Measurements from ENCODE around the gene PRKAR1B. TPM values are rescaled to one million over a fixed set of nuclear protein-coding genes. Genes with fewer than 3 reads are reported as not detected.

Gene PRKAR1B
- total and polyA plus RNA-seq, 10 of the 15 experiments (the other 5 are each of a cell fraction or from before 2014, with no cell fraction given) = 1.4 to 45.6 (median 19.3) TPM

DNA sequence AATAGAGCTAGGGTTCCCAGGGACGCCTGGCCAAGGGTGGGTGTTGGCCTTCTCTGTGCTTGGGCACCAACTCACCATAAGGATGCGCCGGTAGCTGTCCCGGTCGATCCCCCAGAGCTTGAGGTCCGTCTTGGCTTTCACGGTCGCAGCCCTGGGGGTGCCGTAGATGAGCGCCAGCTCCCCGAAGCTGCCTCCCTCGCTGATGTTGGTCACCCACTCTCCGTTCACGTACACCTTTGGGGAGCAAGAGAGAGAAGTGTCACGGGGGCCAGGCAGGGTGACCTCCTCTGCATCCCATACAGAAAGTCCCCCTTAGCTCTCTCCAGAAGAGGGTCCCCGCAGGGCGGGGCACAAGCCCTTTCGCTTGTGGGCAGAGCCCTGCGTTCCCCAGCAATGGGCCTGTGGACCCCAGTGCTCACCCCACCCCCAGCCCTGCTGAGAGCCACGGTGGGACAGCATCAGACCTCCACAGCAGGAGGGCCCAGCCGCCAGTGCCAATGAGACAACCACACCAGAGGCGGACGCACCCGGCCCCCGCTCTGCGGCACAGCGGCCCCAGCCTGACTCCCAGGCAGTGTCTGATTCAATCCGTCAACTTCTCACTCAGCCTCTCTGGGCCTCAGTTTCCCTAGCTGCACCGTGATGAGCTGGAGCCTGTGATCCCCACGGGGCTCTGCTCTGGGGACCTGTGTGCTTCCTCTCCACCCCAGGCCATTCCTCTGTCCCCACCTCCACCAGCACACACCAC lies 130.8 kb downstream of the PRKAR1B start:
- RAD21 ChIA-PET (ENCODE audit: unreplicated experiment) = interaction anchor here (1.1 kb wide), 1 partner anchor 76 kb away, joined by 3 read pairs; no protein-coding TSS in a partner anchor

DNA sequence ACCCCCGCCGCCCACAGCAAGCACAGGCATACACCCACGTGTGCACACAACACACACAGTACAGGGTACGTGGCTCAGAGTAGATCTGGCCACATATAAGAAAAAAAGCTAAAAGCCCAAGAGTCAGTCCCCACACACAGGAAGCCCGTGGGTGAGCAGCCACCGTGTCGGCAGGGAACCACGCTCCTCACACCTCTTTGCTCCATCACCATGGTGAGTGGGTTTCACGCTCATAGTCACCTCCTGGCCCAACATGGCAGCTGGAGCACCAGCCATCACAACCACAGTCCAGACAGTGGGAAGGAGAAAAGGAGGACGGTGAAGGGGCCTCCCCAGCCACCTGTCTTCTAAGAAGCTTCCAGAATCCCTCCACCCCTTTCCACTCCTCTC lies 131.5 kb downstream of the PRKAR1B start:
- DNase-seq (ENCODE audit: low read depth, low spot score) (no peak), ATAC-seq (0 out of 3 replicates have a peak, but pooled peaks have one; percentile 5), FAIRE-seq (no peak)
- Histone ChIP-seq H4K20me1 (ENCODE audit: control insufficient read depth, insufficient read depth) (no peaks in the 10 kb centered on the region), H3K27me3 (replicated peaks in 1 of 2; ENCODE audit: control insufficient read depth in 2 of 2, insufficient read depth in 2 of 2, low read length in 1 of 2) (no peaks in the 10 kb centered on the region), H3K9me3 (replicated peaks; ENCODE audit: control insufficient read depth, insufficient read depth, low read length) (no peaks in the 10 kb centered on the region; the same call in 2 of the 3 replicates), H3K36me3 (ENCODE audit: control insufficient read depth in 2 of 2, insufficient read depth in 2 of 2, low read length in 1 of 2) (no peaks in the 10 kb centered on the region; a peak in 2 of 4 replicates), H3K4me3 (no peak overlapping the region), H3K4me1 (ENCODE audit: control insufficient read depth, insufficient read depth, low read length) (peaks cover 36% of the 10 kb centered on the region), H2AFZ (ENCODE audit: control insufficient read depth, low read depth, low read length) (no peak overlapping the region), H3K4me2 (ENCODE audit: control insufficient read depth, insufficient read depth) (no peak overlapping the region), H3K27ac (ENCODE audit: control insufficient read depth, insufficient read depth) (no peak overlapping the region), H3K79me2 (ENCODE audit: control insufficient read depth, insufficient read depth, low read length) (no peaks in the 10 kb centered on the region), H3K9ac (ENCODE audit: control insufficient read depth, insufficient read depth, low read length) (no peak overlapping the region)
- RAD21 ChIA-PET (ENCODE audit: unreplicated experiment) = interaction anchor here (1.1 kb wide), 1 partner anchor 75 kb away, joined by 3 read pairs; no protein-coding TSS in a partner anchor
- POLR2A ChIA-PET = no interaction called here
- in situ Hi-C loops (cut with MboI) (no loop called here), intact Hi-C loops (cut with micrococcal nuclease; ENCODE audit: unreplicated experiment) (no loop called here)
- WGBS (ENCODE audit: insufficient coverage, insufficient replicate concordance, low lambda C conversion rate, missing lambda C conversion rate) = 49% methylated on average over 10 of the region's 10 CpGs
- CTCF ChIA-PET = interaction anchor here (0.7 kb wide), 1 partner anchor 59 kb away, joined by 3 read pairs; no protein-coding TSS in a partner anchor
- SMC1A ChIA-PET (ENCODE audit: uncharacterized antibody, unreplicated experiment) = no interaction called here
- TF ChIP-seq NR2F1 (conservative IDR thresholded peaks at IDR 0.05) (0 out of 2 replicates have a peak, but pooled peaks have one; percentile 13), PAX5 (IDR thresholded peaks at IDR 0.05; ENCODE audit: borderline replicate concordance, low read depth, low read length) (0 out of 2 replicates have a peak, but pooled peaks have one; percentile 35), HDAC6 (IDR thresholded peaks at IDR 0.05; ENCODE audit: unreplicated experiment) (no peak), CBX5 (IDR thresholded peaks at IDR 0.05; ENCODE audit: low read depth) (peak; percentile 41; the same call in 1 of the 2 replicates), RUNX3 (IDR thresholded peaks at IDR 0.05; ENCODE audit: low read length) (0 out of 2 replicates have a peak, but pooled peaks have one; percentile 20), FOXM1 (IDR thresholded peaks at IDR 0.05; ENCODE audit: low read depth, low read length) (no peak), SMARCA5 (IDR thresholded peaks at IDR 0.05) (peak; percentile 97), KAT2A (conservative IDR thresholded peaks at IDR 0.05; ENCODE audit: control insufficient read depth, low read depth, low read length) (no peak), EZH2 (IDR thresholded peaks at IDR 0.05; ENCODE audit: borderline replicate concordance, control insufficient read depth, low read depth, low read length) (no peak), NFYB (IDR thresholded peaks at IDR 0.05; ENCODE audit: insufficient read depth, low read depth, low read length) (no peak), ZNF217 (IDR thresholded peaks at IDR 0.05) (peak; percentile 70; the same call in 1 of the 2 replicates), RELA (IDR thresholded peaks at IDR 0.05; ENCODE audit: borderline replicate concordance, partially characterized antibody) (no peak)
- TF ChIP-seq, protein P1, sequence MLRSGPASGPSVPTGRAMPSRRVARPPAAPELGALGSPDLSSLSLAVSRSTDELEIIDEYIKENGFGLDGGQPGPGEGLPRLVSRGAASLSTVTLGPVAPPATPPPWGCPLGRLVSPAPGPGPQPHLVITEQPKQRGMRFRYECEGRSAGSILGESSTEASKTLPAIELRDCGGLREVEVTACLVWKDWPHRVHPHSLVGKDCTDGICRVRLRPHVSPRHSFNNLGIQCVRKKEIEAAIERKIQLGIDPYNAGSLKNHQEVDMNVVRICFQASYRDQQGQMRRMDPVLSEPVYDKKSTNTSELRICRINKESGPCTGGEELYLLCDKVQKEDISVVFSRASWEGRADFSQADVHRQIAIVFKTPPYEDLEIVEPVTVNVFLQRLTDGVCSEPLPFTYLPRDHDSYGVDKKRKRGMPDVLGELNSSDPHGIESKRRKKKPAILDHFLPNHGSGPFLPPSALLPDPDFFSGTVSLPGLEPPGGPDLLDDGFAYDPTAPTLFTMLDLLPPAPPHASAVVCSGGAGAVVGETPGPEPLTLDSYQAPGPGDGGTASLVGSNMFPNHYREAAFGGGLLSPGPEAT (IDR thresholded peaks at IDR 0.05; ENCODE audit: low read depth) = no peak
- no TSS peak for BruUV-seq (replicated peaks)

More for the DNA sequence above, 130.8 kb downstream of the PRKAR1B start:
- in situ Hi-C loops (cut with MboI) = no loop called here
- BruUV-seq (replicated peaks) = no TSS peak
- intact Hi-C loops (cut with micrococcal nuclease; ENCODE audit: unreplicated experiment) = no loop called here
- no peak for DNase-seq (ENCODE audit: low read depth, low spot score)
- no peak for FAIRE-seq
- no peak for ATAC-seq
- no peak overlapping the region for H3K4me2 ChIP-seq (ENCODE audit: control insufficient read depth, insufficient read depth)
- TF ChIP-seq ZNF217 (IDR thresholded peaks at IDR 0.05) = 0 out of 2 replicates have a peak, but pooled peaks have one; percentile 1
- TF ChIP-seq ATF7 (IDR thresholded peaks at IDR 0.05; ENCODE audit: low read depth) = no peak
- H3K4me1 ChIP-seq (ENCODE audit: control insufficient read depth, insufficient read depth, low read length) = peaks cover 41% of the 10 kb centered on the region
- H3K79me2 ChIP-seq (ENCODE audit: control insufficient read depth, insufficient read depth, low read length) = no peaks in the 10 kb centered on the region
- H4K20me1 ChIP-seq (ENCODE audit: control insufficient read depth, insufficient read depth) = no peaks in the 10 kb centered on the region
- H3K36me3 ChIP-seq (ENCODE audit: control insufficient read depth in 2 of 2, insufficient read depth in 2 of 2, low read length in 1 of 2) = no peaks in the 10 kb centered on the region; a peak in 2 of 4 replicates
- ChIA-PET SMC1A (ENCODE audit: uncharacterized antibody, unreplicated experiment) (interaction anchor here (0.5 kb wide), 1 partner anchor 108 kb away, joined by 3 read pairs; no protein-coding TSS in a partner anchor), CTCF (interaction anchor here (0.7 kb wide), 1 partner anchor 60 kb away, joined by 3 read pairs; no protein-coding TSS in a partner anchor), POLR2A (interaction anchor here (0.6 kb wide), 1 partner anchor 81 kb away, joined by 4 read pairs; no protein-coding TSS in a partner anchor)
- 93% methylated on average over 30 of the region's 30 CpGs for WGBS (ENCODE audit: insufficient coverage, insufficient replicate concordance, low lambda C conversion rate, missing lambda C conversion rate)
- no peak overlapping the region for H3K27ac ChIP-seq (ENCODE audit: control insufficient read depth, insufficient read depth)
- no peaks in the 10 kb centered on the region for H3K27me3 ChIP-seq (replicated peaks in 1 of 2; ENCODE audit: control insufficient read depth in 2 of 2, insufficient read depth in 2 of 2, low read length in 1 of 2)
- no peaks in the 10 kb centered on the region; the same call in 2 of the 3 replicates for H3K9me3 ChIP-seq (replicated peaks; ENCODE audit: control insufficient read depth, insufficient read depth, low read length)
- H3K4me3 ChIP-seq = no peak overlapping the region
- no peak overlapping the region for H2AFZ ChIP-seq (ENCODE audit: control insufficient read depth, low read depth, low read length)
- no peak overlapping the region for H3K9ac ChIP-seq (ENCODE audit: control insufficient read depth, insufficient read depth, low read length)

All from GM12878 (cell line).